K562 (cell line): ENCODE data around the gene GPR153. TPM values are rescaled to one million over a fixed set of nuclear protein-coding genes. Genes with fewer than 3 reads are reported as not detected.

Experiments
- ATAC-seq: fragments of 200-7000 bp; cut with Tn5 transposase; 3 replicates; pipeline ENCODE4 v1.9.1; 2020; ENCODE audit warnings: moderate library complexity
- BruUV-seq: library from RNA; stranded (reverse); fragments of 400-500 nt; replicated peaks from 2 replicates; lab custom pipeline; 2021; lab: Mats Ljungman, UMichigan
- CTCF ChIA-PET: fragments of 300-600 bp; formaldehyde crosslinking; extraction: SDS; loops from one replicate; lab custom pipeline; 2021; ENCODE audit warnings: low intra/inter-chr PET ratio; lab: Yijun Ruan, JAX
- POLR2A ChIA-PET: fragments of 300-600, 350-650 bp; sonication (Branson Sonifier 250); formaldehyde crosslinking; extraction: SDS; loops from one replicate; lab custom pipeline; 2021; ENCODE audit warnings: antibody characterized with exemption, inconsistent platforms; lab: Yijun Ruan, JAX
- DNase-seq, 4 experiments: peaks; one replicate each; pipeline versions ENCODE4 v3.0.0 to v3.0.0-alpha.2; 2011 to 2018; ENCODE audit warnings: low spot score in 3 of 4, mixed read lengths in 3 of 4; ENCODE audit errors: extremely low read depth in 1 of 4
- FAIRE-seq: peaks from 2 replicates; lab custom pipeline; 2011; peaks lifted over from hg19 to GRCh38; lab: Jason Lieb, UNC
- H2AFZ ChIP-seq: 2 replicates; pipeline ENCODE4 v1.6.0; 2011; ENCODE audit warnings: low read depth, low read length, control low read depth, inconsistent platforms
- H3K27ac ChIP-seq: fragments of 200-600 bp; 3 replicates; pipeline ENCODE4 v1.8.0; 2011; ENCODE audit warnings: low read depth, mild to moderate bottlenecking, control low read depth, inconsistent platforms, low read length, moderate library complexity, mixed read lengths; ENCODE audit errors: extremely low read depth
- H3K27me3 ChIP-seq, 2 experiments: fragments of 300-600 bp in 1 of 2; 2 replicates in 1 of 2; 3 replicates in 1 of 2; pipeline versions ENCODE4 v1.6.0 to v1.8.0; 2011; ENCODE audit warnings: inconsistent platforms in 2 of 2, low read length in 2 of 2, mild to moderate bottlenecking in 1 of 2, mixed read lengths in 1 of 2, moderate library complexity in 1 of 2; ENCODE audit not compliant: control insufficient read depth in 2 of 2, insufficient read depth in 2 of 2
- H3K36me3 ChIP-seq: fragments of 300-600 bp; 3 replicates; pipeline ENCODE4 v1.8.0; 2011; ENCODE audit warnings: mild to moderate bottlenecking, low read length, inconsistent platforms; ENCODE audit not compliant: control insufficient read depth, insufficient read depth
- H3K4me1 ChIP-seq, 2 experiments: fragments of 200-600 bp in 1 of 2; replicated peaks in 1 of 2; 2 replicates in 1 of 2; 3 replicates in 1 of 2; pipeline versions ENCODE4 v1.5.1 to v1.8.0; 2011; ENCODE audit warnings: inconsistent platforms in 2 of 2, low read length in 2 of 2, mild to moderate bottlenecking in 1 of 2, mixed read lengths in 1 of 2, moderate library complexity in 1 of 2; ENCODE audit not compliant: control insufficient read depth in 2 of 2, insufficient read depth in 2 of 2
- H3K4me2 ChIP-seq: 2 replicates; pipeline ENCODE4 v1.6.1; 2011; ENCODE audit warnings: low read length, control low read depth, inconsistent platforms, mixed read lengths; ENCODE audit not compliant: insufficient read depth
- H3K4me3 ChIP-seq: fragments of 200-600 bp; sonication (generic), shearing (Covaris generic); 2 replicates; pipeline ENCODE4 v1.5.1; 2016; ENCODE audit warnings: control low read depth, inconsistent platforms
- H3K79me2 ChIP-seq: fragments of 200-600 bp; 3 replicates; pipeline ENCODE4 v1.8.0; 2011; ENCODE audit warnings: low read length, inconsistent platforms; ENCODE audit not compliant: control insufficient read depth, insufficient read depth
- H3K9ac ChIP-seq, 2 experiments: 2 replicates each; pipeline versions ENCODE4 v1.6.0 to v1.6.1; 2011; ENCODE audit warnings: low read depth in 2 of 2, low read length in 2 of 2, control low read depth in 1 of 2, inconsistent platforms in 1 of 2, mild to moderate bottlenecking in 1 of 2, mixed read lengths in 1 of 2; ENCODE audit not compliant: insufficient read depth in 1 of 2
- H3K9me1 ChIP-seq: one replicate; pipeline ENCODE4 v1.6.0; 2011; ENCODE audit warnings: inconsistent platforms, mild to moderate bottlenecking, low read length, moderate library complexity; ENCODE audit not compliant: control insufficient read depth, insufficient read depth
- H3K9me3 ChIP-seq: replicated peaks from 2 replicates; pipeline ENCODE4 v1.5.1; 2011; ENCODE audit warnings: low read depth, low read length, inconsistent platforms; ENCODE audit not compliant: control insufficient read depth, insufficient read depth
- H4K20me1 ChIP-seq: replicated peaks from 2 replicates; pipeline ENCODE4 v1.6.1; 2011; ENCODE audit warnings: low read length, inconsistent platforms, mixed read lengths; ENCODE audit not compliant: control insufficient read depth, insufficient read depth
- ARNT ChIP-seq, 2 experiments: fragments of 450-650 bp; IDR thresholded peaks; 2 replicates each; pipeline ENCODE4 v1.6.1; 2016; ENCODE audit warnings: mild to moderate bottlenecking in 1 of 2
- CBFB ChIP-seq: sonication (generic); formaldehyde crosslinking; IDR thresholded peaks from 2 replicates; pipeline ENCODE4 v1.4.0; 2020; ENCODE audit warnings: mild to moderate bottlenecking, missing genetic modification reagents
- CTBP1 ChIP-seq: fragments of 450-650 bp; IDR thresholded peaks from 2 replicates; pipeline ENCODE4 v1.6.1; 2016; ENCODE audit warnings: borderline replicate concordance
- DPF2 ChIP-seq: fragments of 450-650 bp; IDR thresholded peaks from 2 replicates; pipeline ENCODE4 v1.6.1; 2016
- GATAD2B ChIP-seq: fragments of 450-650 bp; IDR thresholded peaks from 2 replicates; pipeline ENCODE4 v1.6.1; 2017; ENCODE audit warnings: mild to moderate bottlenecking, borderline replicate concordance
- ID3 ChIP-seq, 2 experiments: fragments of 250-450 bp in 1 of 2; fragments of 450-650 bp in 1 of 2; sonication (Bioruptor Pico) in 1 of 2; IDR thresholded peaks; 2 replicates each; pipeline versions ENCODE4 v1.6.1 to v1.8.0; 2016 to 2021; ENCODE audit warnings: mild to moderate bottlenecking in 2 of 2, moderate library complexity in 2 of 2, missing compliant biosample characterization in 1 of 2, missing genetic modification characterization in 1 of 2
- LARP7 ChIP-seq: fragments of 450-650 bp; IDR thresholded peaks from 2 replicates; pipeline ENCODE4 v1.6.1; 2016
- LCOR ChIP-seq: sonication (generic); formaldehyde crosslinking; IDR thresholded peaks from 2 replicates; pipeline ENCODE4 v1.8.0; 2022; ENCODE audit warnings: mild to moderate bottlenecking, missing genetic modification reagents
- MEIS2 ChIP-seq: fragments of 450-650 bp; IDR thresholded peaks from 2 replicates; pipeline ENCODE4 v1.6.1; 2014; ENCODE audit warnings: mild to moderate bottlenecking; ENCODE audit not compliant: partially characterized antibody
- MITF ChIP-seq: IDR thresholded peaks from 2 replicates; pipeline ENCODE4 v1.6.1; 2014; ENCODE audit warnings: antibody characterized with exemption
- NRF1 ChIP-seq, 2 experiments: fragments of 450-650 bp; IDR thresholded peaks in 1 of 2; conservative IDR thresholded peaks in 1 of 2; 2 replicates each; pipeline ENCODE4 v1.6.1; 2014; ENCODE audit warnings: mild to moderate bottlenecking in 2 of 2
- PHF20 ChIP-seq: fragments of 450-650 bp; IDR thresholded peaks from 2 replicates; pipeline ENCODE4 v1.6.1; 2018; ENCODE audit not compliant: partially characterized antibody
- RBM17 ChIP-seq: fragments of 200-400 bp; formaldehyde crosslinking; IDR thresholded peaks from 2 replicates; pipeline ENCODE4 v1.6.1; 2017; ENCODE audit warnings: low read depth, mild to moderate bottlenecking, low read length, borderline replicate concordance
- ZBTB2 ChIP-seq: fragments of 450-650 bp; IDR thresholded peaks from 2 replicates; pipeline ENCODE4 v1.6.1; 2016; ENCODE audit warnings: antibody characterized with exemption
- ZBTB49 ChIP-seq: sonication (generic); formaldehyde crosslinking; IDR thresholded peaks from 2 replicates; pipeline ENCODE4 v1.8.0; 2022; ENCODE audit warnings: missing genetic modification reagents, mild to moderate bottlenecking, borderline replicate concordance
- ZNF41 ChIP-seq: fragments of 250-450 bp; sonication (Bioruptor Pico); conservative IDR thresholded peaks from 2 replicates; pipeline ENCODE4 v1.4.0; 2020; ENCODE audit warnings: mild to moderate bottlenecking
- WGBS: fragments of 100-300 bp; shearing (Covaris generic); methylation state at CpG from one replicate; pipeline ENCODE4 v1.1.6; 2016; ENCODE audit warnings: low coverage, mixed read lengths; ENCODE audit not compliant: insufficient coverage; ENCODE audit errors: missing lambda C conversion rate; 5-methylcytosine and 5-hydroxymethylcytosine counted together
- in situ Hi-C: fragments of 300-500 bp; cut with MboI; formaldehyde crosslinking; loops from 4 replicates; pipeline ENCODE4 v1.15.0; 2018; ENCODE audit warnings: inconsistent platforms, mixed read lengths
- intact Hi-C: fragments of 100-400 bp; cut with micrococcal nuclease; formaldehyde crosslinking; loops from 2 replicates; pipeline ENCODE4 v1.14.2; 2022
- polyA plus RNA-seq, 8 experiments: library from polyadenylated mRNA; depleted of rRNA in 4 of 8; stranded (reverse) in 5 of 8; unstranded in 3 of 8; fragments of >200 nt; fragmentation: Nextera tagmentation in 2 of 8; fragmentation: Illumina TruSeq in 1 of 8; extraction: Ambion mirVana in 2 of 8; extraction: Trizol in 1 of 8; gene quantifications; 2 replicates each; pipeline versions ENCODE4 v1.2.1 to v1.2.3, GENCODE V29; 2011 to 2014; ENCODE audit warnings: inconsistent platforms in 1 of 8, missing spikeins in 1 of 8
- total RNA-seq, 7 experiments: library from RNA; depleted of rRNA in 6 of 7; stranded (reverse); fragments of >200 nt in 6 of 7; fragmentation: Illumina TruSeq in 2 of 7; extraction: Trizol in 2 of 7; gene quantifications; 2 replicates each; pipeline versions ENCODE4 v1.2.1 to v1.2.3, GENCODE V29; 2011 to 2021; ENCODE audit warnings: low replicate concordance in 1 of 7

GPR153 gene
- total and polyA plus RNA-seq, 9 of the 15 experiments (the other 6 are each of a cell fraction or from before 2014, with no cell fraction given), result 0.01 to 1.5 (median 0.51) TPM

- peaks cover 54% of the 10 kb centered on the region; the same call in 2 of the 3 replicates for H3K36me3 ChIP-seq
- CTCF ChIA-PET, result no interaction called here
- H3K27me3 ChIP-seq, result no peaks in the 10 kb centered on the region
- POLR2A ChIA-PET, result interaction anchor here (0.7 to 1.7 kb wide), 5 partner anchors 9 to 31 kb away, joined by 3 to 6 read pairs (median 3); partner anchors contain the start of gene ICMT
- peaks cover 4% of the 10 kb centered on the region for H3K9me1 ChIP-seq
- H3K27ac ChIP-seq, result peak overlapping the region; percentile 75
- in situ Hi-C loops, result no loop called here
- no peaks in the 10 kb centered on the region for H3K9me3 ChIP-seq
- H3K9ac ChIP-seq, result peak overlapping the region; percentile 68 to 95
- peaks cover 14 to 81% of the 10 kb centered on the region in 2 experiments; a peak in 4 of 5 replicates for H3K4me1 ChIP-seq
- BruUV-seq, result no TSS peak
- DNase-seq, result peak; percentile 79 to 82 (median 80)
- peak; percentile 68 for ATAC-seq
- H3K79me2 ChIP-seq, result peaks cover 56% of the 10 kb centered on the region
- FAIRE-seq, result no peak
- intact Hi-C loops, result no loop called here
- peak overlapping the region; percentile 71 for H3K4me2 ChIP-seq
- 39% methylated on average over 53 of the region's 99 CpGs for WGBS
- H3K4me3 ChIP-seq, result peak overlapping the region; percentile 41
- H2AFZ ChIP-seq, result peak overlapping the region; percentile 86
- no peaks in the 10 kb centered on the region for H4K20me1 ChIP-seq
- peak; percentile 89 to 91 for TF ChIP-seq NRF1 (conservative IDR thresholded peaks at IDR 0.05 in 1 of 2, IDR thresholded peaks at IDR 0.05 in 1 of 2)
- no peak for TF ChIP-seq PHF20
- TF ChIP-seq ZBTB2, result no peak
- no peak for TF ChIP-seq ZNF41 (CRISPR knock-in tag)
- TF ChIP-seq MITF, result no peak
- peak; percentile 26 for TF ChIP-seq MEIS2
- no peak for TF ChIP-seq DPF2
- peak; percentile 48 for TF ChIP-seq CTBP1
- no peak for TF ChIP-seq RBM17
- TF ChIP-seq ARNT (IDR thresholded peaks at IDR 0.05), result no peak
- peak; percentile 47; the same call in 1 of the 2 replicates for TF ChIP-seq CBFB
- TF ChIP-seq ID3 (CRISPR knock-in tag; IDR thresholded peaks at IDR 0.05), result no peak
- 0 out of 2 replicates have a peak, but pooled peaks have one; percentile 55 for TF ChIP-seq ID3 (tag; IDR thresholded peaks at IDR 0.05)
- no peak for TF ChIP-seq ZBTB49 (CRISPR knock-in tag)
- TF ChIP-seq LARP7, result no peak
- TF ChIP-seq LCOR, result no peak
- TF ChIP-seq GATAD2B, result 0 out of 2 replicates have a peak, but pooled peaks have one; percentile 10
These were observed 51.9 kb downstream of the GPR153 start for GRCh38 chr1:6208723-6209660.
